Stimulated activated CD8-positive, alpha-beta memory T cell treated with anti-CD3 and anti-CD28 coated beads, Interleukin-7, amount 100 ng/mL, for 48 hours (primary cell): ENCODE measurements around the gene NAT8L.

Experiments used
- DNase-seq, 2 donors: peaks; one replicate each; pipeline ENCODE4 v3.0.0-alpha.2; 2020; ENCODE audit warnings: low read depth in 1 of 2; ENCODE audit errors: extremely low read depth in 1 of 2

Gene NAT8L

DNA sequence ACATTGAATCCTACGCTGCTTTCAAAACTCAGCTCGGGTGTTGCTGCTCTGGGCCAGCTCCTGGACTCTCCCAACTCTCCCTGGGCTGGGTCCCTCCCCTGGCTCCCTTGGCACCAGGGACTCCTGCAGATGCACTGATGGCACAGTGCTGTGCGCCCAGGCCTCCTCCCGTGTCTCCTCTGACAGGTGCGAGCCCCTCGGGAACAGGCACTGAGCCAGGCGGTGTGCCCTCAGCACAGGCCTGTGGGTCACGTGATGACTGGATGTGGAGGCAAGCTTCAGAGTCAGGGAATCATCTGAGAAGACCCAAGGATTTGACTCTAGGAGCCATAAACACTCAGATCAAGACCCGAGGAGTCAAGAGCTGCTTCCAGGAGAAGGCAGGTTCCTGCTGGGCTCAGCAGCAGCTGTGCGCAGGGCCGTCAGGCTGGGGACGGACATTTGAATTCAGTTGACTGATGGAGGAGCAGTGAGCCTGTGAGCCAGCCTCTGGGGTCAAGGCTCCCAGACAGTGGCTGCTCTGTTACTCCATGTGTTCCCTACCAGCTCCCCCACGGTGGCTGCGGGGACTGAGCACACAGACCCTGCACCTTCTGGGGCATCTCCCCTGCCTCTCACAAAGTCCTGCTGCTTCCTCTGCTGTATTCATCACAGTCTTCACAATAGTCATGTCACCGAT, 33.0 kb downstream of the NAT8L start:
- no peak for DNase-seq

DNA sequence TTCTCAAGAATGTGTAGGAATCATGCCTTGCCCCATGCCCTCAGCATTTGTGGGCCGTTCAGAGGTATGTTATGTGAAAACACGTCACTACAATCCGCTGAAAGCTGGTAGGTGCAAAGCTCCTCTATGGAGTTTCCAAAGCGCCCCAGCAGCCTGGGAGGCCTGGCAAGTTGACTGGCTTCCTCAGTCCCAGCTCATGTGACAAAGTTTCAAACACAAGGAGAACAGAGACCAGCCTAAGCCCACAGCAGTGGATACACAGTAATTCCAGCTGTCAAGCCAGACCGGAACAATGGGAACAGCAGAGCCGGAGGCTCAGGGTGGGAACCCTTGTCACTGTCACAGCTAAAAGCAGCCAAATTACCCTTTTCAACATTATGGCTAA, 33.5 kb downstream of the NAT8L start:
- DNase-seq: no peak

DNA sequence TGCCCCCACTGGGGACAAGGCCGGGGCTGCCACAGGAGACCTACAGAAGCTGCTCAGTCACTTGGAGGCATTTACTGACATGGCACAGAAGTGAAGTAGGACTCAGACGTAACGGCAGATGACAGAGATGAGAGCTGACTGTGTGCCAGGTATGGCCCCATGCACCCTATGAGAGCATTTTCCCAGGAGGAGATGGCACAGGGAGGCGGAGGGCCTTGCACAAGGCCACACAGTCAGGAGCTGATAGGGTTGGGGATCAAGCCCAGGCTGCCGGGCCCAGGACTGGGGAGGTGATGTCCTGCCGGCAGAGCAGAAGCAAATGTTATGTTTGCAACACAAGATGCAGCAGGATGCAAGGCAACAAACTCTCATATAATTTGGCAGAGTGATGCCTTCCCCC, 34.1 kb downstream of the NAT8L start:
- DNase-seq: no peak

DNA sequence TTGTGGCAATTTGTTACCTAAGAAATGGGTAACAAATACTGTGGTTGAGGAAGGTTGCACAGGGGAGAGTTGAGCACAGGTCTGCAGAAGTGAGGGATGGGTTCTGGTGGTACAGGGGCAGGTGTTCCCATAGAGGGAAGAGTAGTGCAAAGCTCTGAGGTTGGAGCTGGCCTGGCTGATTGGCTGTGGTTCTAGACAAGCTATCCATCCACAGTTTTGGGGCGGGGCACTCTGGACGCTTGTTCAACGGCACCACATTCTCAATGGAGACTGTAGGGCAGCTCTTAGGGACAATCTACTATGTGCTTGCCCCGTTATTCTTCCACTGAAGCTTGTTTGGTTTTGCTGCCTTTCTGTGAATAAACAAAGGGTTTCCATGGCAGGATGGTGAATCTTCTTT, 35.4 kb downstream of the NAT8L start:
- no peak for DNase-seq

DNA sequence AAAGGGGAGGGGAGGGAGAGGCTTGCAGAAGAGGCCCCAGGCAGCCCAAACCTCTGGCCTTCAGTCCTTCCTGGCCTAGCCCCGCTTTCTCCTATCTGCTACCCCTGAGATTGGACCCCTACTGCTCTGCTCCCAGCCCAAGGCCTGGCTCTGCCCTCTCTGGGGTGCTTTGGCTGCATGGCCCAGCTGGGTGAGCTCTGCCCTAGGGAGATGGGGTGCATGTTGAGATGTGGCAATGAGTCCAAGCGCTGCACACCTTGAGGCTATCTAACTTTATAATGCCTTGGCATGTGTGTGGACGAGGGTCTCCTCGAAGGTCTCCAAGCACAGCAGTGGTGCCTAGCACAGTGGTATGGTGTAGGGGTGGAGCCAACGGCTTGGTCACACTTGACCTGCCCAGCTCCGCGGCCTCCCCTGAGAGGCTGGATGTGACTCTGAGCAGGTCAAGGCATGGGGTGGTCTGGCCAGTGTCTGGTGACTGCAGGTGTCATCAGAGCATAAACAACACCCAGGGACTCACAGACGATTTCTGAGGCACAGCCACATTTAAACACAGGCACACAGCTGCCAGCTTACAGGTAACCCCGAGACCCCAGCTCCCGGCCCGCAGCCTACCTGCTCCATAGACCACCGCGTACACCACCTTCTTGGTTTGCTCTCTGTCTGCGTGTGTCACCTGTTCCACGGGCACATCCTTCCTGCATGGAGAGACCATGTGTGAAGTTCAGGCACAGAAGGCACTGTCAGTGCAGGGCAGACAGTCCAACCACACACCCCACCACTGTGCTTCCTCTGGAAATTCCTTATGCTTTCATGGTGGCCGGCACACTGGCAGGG, 36.3 kb downstream of the NAT8L start:
- no peak for DNase-seq

DNA sequence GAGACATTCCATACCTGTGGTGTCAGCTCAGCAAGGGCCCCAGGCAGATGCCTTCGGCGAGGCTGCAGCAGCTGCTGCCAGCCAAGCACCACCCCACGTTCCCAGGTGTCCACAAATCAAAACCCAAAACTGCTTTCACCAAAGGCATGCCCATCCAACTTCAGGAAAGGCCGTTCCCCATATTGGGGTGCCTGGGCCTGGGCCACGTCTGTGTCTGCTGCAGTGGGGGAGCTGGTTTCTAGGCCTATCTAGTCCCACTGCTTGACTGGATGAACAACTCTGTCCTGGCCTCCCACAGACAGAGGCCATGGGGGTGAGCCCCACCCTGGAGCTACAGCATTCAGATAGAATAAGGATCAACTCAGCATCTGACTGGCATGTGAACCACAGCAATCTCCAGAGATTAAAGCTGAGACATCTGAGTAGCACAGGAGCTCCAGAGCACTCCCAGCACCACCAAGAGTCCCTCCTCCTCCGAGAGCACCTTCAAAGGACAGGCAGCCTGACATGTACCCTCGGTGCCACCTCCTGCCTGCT, 37.0 kb downstream of the NAT8L start:
- no peak for DNase-seq

DNA sequence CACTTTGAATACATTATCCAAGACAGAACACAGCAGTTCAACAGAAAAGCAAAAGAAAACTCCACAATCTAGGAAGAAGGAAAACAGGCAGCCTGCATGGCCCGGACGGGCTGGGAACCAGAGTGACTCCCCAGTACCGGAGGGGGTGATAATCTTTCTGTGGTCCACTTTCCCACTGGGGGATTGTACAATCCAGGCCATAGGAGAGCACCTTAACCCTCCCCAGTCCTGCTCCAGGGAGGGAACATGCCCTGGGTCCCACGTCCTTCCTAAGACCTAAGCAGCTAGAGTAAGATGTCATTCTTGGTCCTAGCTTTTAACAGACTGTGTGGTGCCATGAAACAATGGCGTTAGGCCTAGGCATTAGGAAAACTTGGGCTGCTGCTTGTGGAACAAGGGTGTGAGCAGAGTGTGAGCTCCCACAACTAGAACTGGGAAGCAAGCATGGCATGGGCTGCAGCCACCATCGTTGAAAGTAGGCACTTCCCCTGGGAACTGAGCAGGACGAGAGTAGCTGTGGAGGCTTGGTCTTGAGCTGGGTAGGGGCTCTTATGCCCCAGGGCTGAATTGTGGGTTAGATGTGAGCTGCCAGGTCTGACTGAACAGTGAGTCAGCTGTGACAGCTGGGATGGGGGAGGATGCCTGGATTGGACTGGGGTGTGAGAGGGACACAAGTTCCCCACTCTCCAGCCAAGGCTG, 42.4 kb downstream of the NAT8L start:
- DNase-seq: no peak

DNA sequence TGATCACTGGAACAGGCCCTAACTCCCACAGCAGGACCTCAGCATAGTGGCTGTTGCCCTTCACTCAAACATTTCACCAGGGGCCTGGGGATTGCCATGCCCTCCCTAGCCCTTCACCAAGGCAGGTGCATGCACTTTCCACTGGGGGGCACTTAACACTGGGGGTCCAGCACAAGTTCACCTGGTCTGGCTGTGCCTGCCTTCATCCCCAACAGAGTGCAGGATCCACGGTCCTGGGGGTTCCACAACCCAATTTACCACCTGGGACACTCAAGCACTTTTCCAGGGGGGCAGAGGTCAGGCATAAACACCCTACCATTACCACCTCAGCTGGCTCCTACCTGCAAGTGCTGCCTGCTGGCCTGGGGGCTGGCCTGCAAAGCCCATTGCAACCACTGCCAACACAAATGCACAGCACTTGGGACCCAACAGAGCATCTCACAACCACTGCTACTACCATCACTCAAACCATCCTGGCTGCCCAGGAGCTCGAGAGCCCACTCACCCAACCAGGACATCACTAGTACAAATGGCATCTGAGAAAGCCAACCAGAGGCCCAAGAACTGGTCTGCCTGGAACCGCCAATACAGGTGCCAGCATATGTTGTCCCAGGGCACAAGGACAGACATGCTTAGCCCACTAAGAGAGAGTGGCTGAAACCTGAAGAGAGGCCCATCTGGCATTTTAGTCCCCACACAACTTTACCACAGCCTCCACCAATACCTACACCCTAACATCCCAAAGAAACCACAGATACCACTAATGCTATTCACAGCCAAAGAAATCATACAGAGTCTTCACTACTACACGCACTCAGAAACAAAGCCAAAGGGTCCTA, 43.1 kb downstream of the NAT8L start:
- no peak for DNase-seq

DNA sequence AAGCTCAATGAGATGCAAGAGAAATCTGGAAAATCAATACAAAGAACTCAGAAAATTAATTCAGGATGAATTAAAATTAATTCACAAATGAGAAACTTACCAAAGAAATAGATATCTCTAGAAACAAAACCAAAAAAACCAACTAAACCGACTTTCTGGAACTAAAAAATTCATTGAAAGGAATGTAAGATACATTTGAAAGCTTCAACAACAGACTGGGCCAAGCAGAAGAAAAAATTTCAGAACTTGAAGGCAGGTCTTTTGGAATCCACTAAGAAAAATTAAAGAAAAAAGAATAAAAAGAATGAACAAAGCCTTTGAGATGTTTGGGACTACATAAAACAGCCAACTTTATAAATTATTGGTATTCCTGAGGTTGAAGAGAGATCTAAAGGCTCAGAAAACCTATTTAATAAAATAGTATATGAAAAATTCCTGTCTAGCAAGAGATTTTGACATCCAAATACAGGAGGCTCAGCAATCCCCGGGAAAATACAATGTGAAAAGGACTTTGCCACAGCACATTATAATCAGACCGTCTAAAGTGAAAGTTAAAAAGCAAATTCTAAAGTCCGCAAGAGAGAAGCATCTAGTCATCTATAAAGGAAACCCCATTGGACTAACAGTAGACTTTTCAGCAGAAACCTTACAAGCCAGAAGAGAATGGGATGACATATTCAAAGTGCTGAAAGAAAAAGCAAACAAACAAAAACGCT, 44.2 kb downstream of the NAT8L start:
- no peak for DNase-seq

DNA sequence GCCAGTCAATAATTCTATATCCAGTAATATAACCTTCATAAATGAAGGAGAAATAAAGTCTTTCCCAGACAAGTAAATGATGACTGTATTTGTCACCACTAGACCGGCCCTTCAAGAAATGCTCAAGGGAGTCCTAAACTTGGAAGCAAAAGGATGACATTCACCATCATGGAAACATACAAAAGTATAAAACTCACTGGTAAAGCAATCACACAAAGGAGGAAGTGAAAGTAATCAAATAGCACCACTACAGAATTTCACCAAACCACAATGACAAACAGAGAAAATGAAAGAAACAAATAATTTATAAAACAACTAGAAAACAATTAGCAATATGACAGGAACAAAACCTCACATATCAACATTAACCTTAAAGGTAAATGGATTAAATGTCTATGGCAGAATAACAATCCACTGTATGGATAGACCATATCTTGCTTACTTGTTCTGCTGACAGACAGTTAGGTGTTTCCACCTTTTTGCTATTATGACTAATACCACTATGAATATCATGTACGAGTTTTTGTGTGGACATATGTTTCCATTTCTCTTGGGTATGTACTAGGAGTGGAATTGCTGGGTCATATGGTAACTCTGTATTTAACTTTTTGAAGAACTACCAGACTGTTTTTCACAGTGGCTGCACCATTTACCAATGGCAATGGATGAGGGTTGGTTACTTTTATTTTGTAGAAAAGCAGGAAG, 44.9 kb downstream of the NAT8L start:
- no peak for DNase-seq

DNA sequence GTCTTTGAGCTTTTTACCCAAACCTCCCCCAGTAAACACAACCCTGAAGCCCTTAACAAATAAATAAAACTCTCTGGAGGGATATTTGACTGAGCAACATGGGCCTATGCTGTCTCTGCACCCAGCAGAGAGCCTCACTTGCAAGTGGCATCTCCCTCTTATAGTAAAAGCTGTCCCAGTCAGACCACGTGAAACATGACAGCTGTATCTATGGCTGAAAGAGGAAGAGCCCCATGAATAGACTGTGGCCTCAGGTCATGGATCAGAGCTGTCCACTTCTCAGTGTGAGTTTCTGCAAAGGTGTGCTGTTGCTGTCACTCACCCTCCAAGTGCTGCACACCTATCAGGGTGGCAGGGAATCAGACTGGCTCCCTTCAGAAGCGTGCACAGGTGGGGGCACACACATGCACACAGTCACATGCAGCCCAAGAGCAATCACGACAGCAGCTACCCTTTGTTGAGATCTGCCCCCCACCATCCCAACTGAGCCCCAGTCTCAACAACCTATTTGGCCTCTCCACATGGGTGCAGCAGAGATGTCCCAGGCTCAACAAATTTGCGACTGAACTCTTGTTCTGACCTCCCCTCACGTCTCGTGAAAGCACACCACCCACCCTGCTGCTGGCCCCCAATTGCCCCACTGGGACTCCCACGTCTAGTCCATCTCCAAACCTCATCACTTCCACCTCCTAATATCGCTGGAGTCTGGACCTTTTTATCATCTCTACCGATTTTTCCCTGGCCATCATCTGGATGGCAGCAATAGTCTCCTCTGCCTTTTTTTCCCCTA, 45.6 kb downstream of the NAT8L start:
- DNase-seq: no peak

DNA sequence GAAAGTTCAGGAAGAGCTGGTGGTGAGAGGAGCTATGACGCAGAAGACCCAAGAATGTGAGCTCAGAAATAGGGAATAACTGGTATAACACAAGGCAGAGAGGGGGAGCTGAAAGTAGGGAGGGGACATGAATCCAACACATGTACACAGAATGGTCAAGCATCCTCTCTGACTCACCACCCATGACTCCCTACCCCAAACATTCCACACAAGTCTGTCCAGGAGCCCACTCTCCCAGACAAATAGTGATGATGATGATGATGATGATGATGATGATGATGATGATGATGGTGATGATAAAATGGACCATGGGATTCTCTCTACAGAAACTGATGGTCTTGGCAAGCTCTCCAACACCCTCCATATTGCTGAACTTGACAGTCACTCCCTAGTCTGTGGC, 46.4 kb downstream of the NAT8L start:
- DNase-seq: no peak

DNA sequence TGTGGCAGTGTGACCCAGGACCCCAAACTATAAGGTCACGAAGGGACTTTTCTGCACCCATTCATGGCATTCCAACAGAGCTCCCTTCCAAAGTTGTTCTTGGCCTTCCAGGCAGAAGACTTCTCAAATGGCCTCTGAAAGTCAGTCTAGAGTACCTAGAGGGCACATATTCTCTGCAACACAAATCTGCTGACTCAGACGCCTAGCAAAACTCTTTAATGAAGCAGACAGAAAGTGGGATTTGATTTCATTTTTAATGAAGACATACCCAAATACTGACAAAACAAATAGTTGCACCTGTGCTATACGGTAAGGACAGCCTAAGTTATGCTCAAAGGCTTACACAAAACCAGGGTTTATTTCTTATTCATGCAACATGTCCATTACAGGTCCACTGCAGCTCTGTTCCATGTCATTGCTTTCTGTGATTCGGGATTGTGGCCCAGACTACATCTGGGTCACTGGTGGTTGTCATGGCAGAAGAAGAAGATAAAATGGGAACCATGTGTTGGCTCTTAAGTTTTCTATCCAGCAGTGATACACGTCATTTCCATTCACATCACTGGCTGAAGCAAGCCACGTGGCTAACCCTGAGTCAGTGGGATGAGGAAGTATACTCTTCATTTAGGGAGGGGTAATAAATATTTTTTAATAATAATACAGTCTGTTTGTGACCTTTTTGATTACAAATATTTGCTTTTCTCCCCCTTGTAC, 57.7 kb downstream of the NAT8L start:
- DNase-seq: no peak
